Pancreas (tissue), 10 donors: ENCODE measurements around the gene OR10AD1. TPM values are rescaled to one million over a fixed set of nuclear protein-coding genes. Genes with fewer than 3 reads are reported as not detected.

Experiments used
- ATAC-seq, 4 donors: fragments of 200-7000 bp; cut with Tn5 transposase; one replicate each; pipeline versions ENCODE4 v1.8.0 to v1.9.1; 2020; ENCODE audit warnings: mild to moderate bottlenecking in 4 of 4, moderate library complexity in 4 of 4
- DNase-seq, 6 donors: peaks; one replicate each; pipeline ENCODE4 v3.0.0-alpha.2; 2020
- FAIRE-seq: peaks from 2 replicates; lab custom pipeline; 2012; peaks lifted over from hg19 to GRCh38; lab: Jason Lieb, UNC
- H3K27ac ChIP-seq, 4 donors: fragments of 200-600 bp; sonication (generic); 1 replicate in 3 of 4; 2 replicates in 1 of 4; pipeline versions ENCODE4 v1.5.0 to v1.8.0; 2020
- H3K27me3 ChIP-seq, 4 donors: fragments of 200-600 bp; one replicate each; pipeline ENCODE4 v1.8.0; 2021
- H3K36me3 ChIP-seq, 3 donors: fragments of 200-600 bp; sonication (generic) in 1 of 3; one replicate each; pipeline versions ENCODE4 v1.5.0 to v1.8.0; 2020 to 2021
- H3K4me1 ChIP-seq, 3 donors: fragments of 200-600 bp; one replicate each; pipeline ENCODE4 v1.8.0; 2021
- H3K4me3 ChIP-seq, 4 donors: fragments of 200-600 bp; sonication (generic) in 2 of 4; one replicate each; pipeline versions ENCODE4 v1.5.0 to v1.8.0; 2020 to 2021
- H3K9me3 ChIP-seq, 4 donors: fragments of 200-600 bp; one replicate each; pipeline ENCODE4 v1.8.0; 2021
- CTCF ChIP-seq, 4 donors: fragments of 200-600 bp; sonication (generic) in 3 of 4; IDR thresholded peaks; one replicate each; pipeline versions ENCODE4 v1.5.0 to v1.8.0; 2021; ENCODE audit warnings: antibody characterized with exemption in 4 of 4
- WGBS, 2 donors: extraction: QIAGEN DNeasy Blood & Tissue Kit; methylation state at CpG; one replicate each; pipeline ENCODE4 v1.1.7; 2013; 5-methylcytosine and 5-hydroxymethylcytosine counted together
- intact Hi-C, 3 donors: fragments of 100-400 bp; cut with DNase I; formaldehyde crosslinking; loops; one replicate each; pipeline versions ENCODE4 v1.11.1 to v1.14.2; 2022
- polyA plus RNA-seq, 2 donors: library from polyadenylated mRNA; stranded (reverse); fragments of 200-250 nt; gene quantifications; one replicate each; pipeline ENCODE4 v1.2.3, GENCODE V29; 2013
- total RNA-seq, 6 donors: library from RNA; stranded (reverse); fragmentation: NEBNext Ultra II Directional in 4 of 6; extraction: Animal tissue kit (Norgen Biotek cat#: 25700) in 4 of 6; gene quantifications; one replicate each; pipeline versions ENCODE4 v1.2.1 to v1.2.4, GENCODE V29; 2021 to 2023
- donor health status: healthy with polysubstance abuse.
- donor health status: DM: no; HTN: no; CAD: no; lungs with moderate emphysema.
- donor health status: DM: no; HTN: no; CAD: no.
- donor health status: control.
- donor health status: control.
- donor health status: Bipolar disorder and iron deficiency.
- donor health status: DM: yes; HTN: yes; CAD: no.
- donor health status: DM: no; HTN: no; CAD: no.
- donor health status: DM: no; HTN: no; CAD: no.
- donor health status: DM: yes; HTN: yes; CAD: no.

OR10AD1 gene
- total and polyA plus RNA-seq, 8 donors, result not detected

GRCh38 chr12:48183091-48183875 is 19.8 kb downstream of the OR10AD1 start, which contains the start of gene CCDC184:
Gene CCDC184 (plus strand): TSS chr12:48183644. CDS start chr12:48184123, 479 bp downstream.
- DNase-seq, result peak in 5 of 6 donors; percentile 39 to 74 (median 52)
- Histone ChIP-seq H3K36me3 (no peaks in the 10 kb centered on the region), H3K27me3 (peaks cover 0 to 25% (median 3%) of the 10 kb centered on the region in 4 donors), H3K4me3 (peak within 1 kb of the TSS; percentile 21 to 43 (median 30)), H3K27ac (no peak within 1 kb of the TSS), H3K4me1 (peaks cover 0 to 7% (median 5%) of the 10 kb centered on the region in 3 donors), H3K9me3 (no peaks in the 10 kb centered on the region)
- peak; percentile 72 to 89 (median 86) for ATAC-seq
- FAIRE-seq, result no peak
- WGBS, 2 donors, result 1% methylated on average over 60 to 61 of the region's 61 CpGs
- intact Hi-C loops, result no loop called here
- no peak for TF ChIP-seq CTCF (IDR thresholded peaks at IDR 0.05)

- no peak for FAIRE-seq
- no peak overlapping the region for H3K27ac ChIP-seq
- DNase-seq, result no peak
- no peak for TF ChIP-seq CTCF (IDR thresholded peaks at IDR 0.05)
- H3K4me3 ChIP-seq, result peak overlapping the region in 3 of 4 donors; percentile 21 to 43 (median 30)
- peaks cover 0 to 25% (median 3%) of the 10 kb centered on the region in 4 donors for H3K27me3 ChIP-seq
- WGBS, 2 donors, result 9 to 11% methylated on average over 7 of the region's 7 CpGs
- H3K9me3 ChIP-seq, result no peaks in the 10 kb centered on the region
- H3K36me3 ChIP-seq, result no peaks in the 10 kb centered on the region
- H3K4me1 ChIP-seq, result peaks cover 0 to 7% (median 5%) of the 10 kb centered on the region in 3 donors
- intact Hi-C loops, result no loop called here
- no peak for ATAC-seq
Measured at GRCh38 chr12:48182631-48183030, 20.5 kb downstream of the OR10AD1 start.

GRCh38 chr12:48180857-48181495 is 22.1 kb downstream of the OR10AD1 start:
- DNase-seq (no peak), FAIRE-seq (no peak), ATAC-seq (no peak)
- no peaks in the 10 kb centered on the region for H3K36me3 ChIP-seq
- H3K27me3 ChIP-seq, result peaks cover 0 to 25% (median 3%) of the 10 kb centered on the region in 4 donors
- WGBS, 2 donors, result 74 to 86% methylated on average over 2 of the region's 2 CpGs
- no peak overlapping the region for H3K4me3 ChIP-seq
- no peak for TF ChIP-seq CTCF (IDR thresholded peaks at IDR 0.05)
- peaks cover 0 to 7% (median 5%) of the 10 kb centered on the region in 3 donors for H3K4me1 ChIP-seq
- intact Hi-C loops, result no loop called here
- H3K9me3 ChIP-seq, result no peaks in the 10 kb centered on the region
- H3K27ac ChIP-seq, result no peak overlapping the region

GRCh38 chr12:48180424-48180823 is 22.7 kb downstream of the OR10AD1 start:
- H3K27me3 ChIP-seq, result peaks cover 0 to 25% (median 3%) of the 10 kb centered on the region in 4 donors
- H3K27ac ChIP-seq, result no peak overlapping the region
- 45 to 70% methylated on average over 1 of the region's 1 CpG for WGBS, 2 donors
- peaks cover 4 to 7% (median 5%) of the 10 kb centered on the region in 3 donors for H3K4me1 ChIP-seq
- H3K9me3 ChIP-seq, result no peaks in the 10 kb centered on the region
- no peak for TF ChIP-seq CTCF (IDR thresholded peaks at IDR 0.05)
- H3K4me3 ChIP-seq, result no peak overlapping the region
- no peak for ATAC-seq
- H3K36me3 ChIP-seq, result no peaks in the 10 kb centered on the region
- FAIRE-seq, result no peak
- no peak for DNase-seq
- intact Hi-C loops, result no loop called here
